Measurements from ENCODE around the gene PIGU.

The PIGU gene

GRCh38 chr20:34578025-34578424 is 98.9 kb downstream of the PIGU start:
- no peak for DNase-seq (ENCODE audit: extremely low read depth, low read depth)
- no peak for TF ChIP-seq CTCF (IDR thresholded peaks at IDR 0.05; ENCODE audit: low read depth, low read length, missing control alignments)
- no peak overlapping the region for H3K4me3 ChIP-seq (replicated peaks; ENCODE audit: low read depth, low read length)

GRCh38 chr20:34577061-34577460 is 99.8 kb downstream of the PIGU start:
- H3K4me3 ChIP-seq (replicated peaks; ENCODE audit: low read depth, low read length): no peak overlapping the region
- no peak for DNase-seq (ENCODE audit: extremely low read depth, low read depth)
- no peak for TF ChIP-seq CTCF (IDR thresholded peaks at IDR 0.05; ENCODE audit: low read depth, low read length, missing control alignments)

GRCh38 chr20:34575756-34576155 is 101.1 kb downstream of the PIGU start:
- DNase-seq (ENCODE audit: extremely low read depth, low read depth): no peak
- no peak for TF ChIP-seq CTCF (IDR thresholded peaks at IDR 0.05; ENCODE audit: low read depth, low read length, missing control alignments)

GRCh38 chr20:34575271-34575670 is 101.6 kb downstream of the PIGU start:
- H3K4me3 ChIP-seq (replicated peaks; ENCODE audit: low read depth, low read length): no peak overlapping the region
- DNase-seq (ENCODE audit: extremely low read depth, low read depth): no peak
- no peak for TF ChIP-seq CTCF (IDR thresholded peaks at IDR 0.05; ENCODE audit: low read depth, low read length, missing control alignments)

More at GRCh38 chr20:34575756-34576155, 101.1 kb downstream of the PIGU start:
- H3K4me3 ChIP-seq (replicated peaks; ENCODE audit: low read depth, low read length): no peak overlapping the region

- H3K4me3 ChIP-seq (replicated peaks; ENCODE audit: low read depth, low read length): no peak overlapping the region
- no peak for TF ChIP-seq CTCF (IDR thresholded peaks at IDR 0.05; ENCODE audit: low read depth, low read length, missing control alignments)
- DNase-seq (ENCODE audit: extremely low read depth, low read depth): no peak
These were observed 102.0 kb downstream of the PIGU start for GRCh38 chr20:34574861-34575260.

GRCh38 chr20:34574426-34574825 is 102.5 kb downstream of the PIGU start:
- no peak overlapping the region for H3K4me3 ChIP-seq (replicated peaks; ENCODE audit: low read depth, low read length)
- TF ChIP-seq CTCF (IDR thresholded peaks at IDR 0.05; ENCODE audit: low read depth, low read length, missing control alignments): no peak

GRCh38 chr20:34573541-34574300 is 103.2 kb downstream of the PIGU start:
- TF ChIP-seq CTCF (IDR thresholded peaks at IDR 0.05; ENCODE audit: low read depth, low read length, missing control alignments): no peak
- no peak for DNase-seq (ENCODE audit: extremely low read depth, low read depth)

More at GRCh38 chr20:34574426-34574825, 102.5 kb downstream of the PIGU start:
- no peak for DNase-seq (ENCODE audit: extremely low read depth, low read depth)

More at GRCh38 chr20:34573541-34574300, 103.2 kb downstream of the PIGU start:
- no peak overlapping the region for H3K4me3 ChIP-seq (replicated peaks; ENCODE audit: low read depth, low read length)
